ENCODE results near the gene APOL2.

- TF ChIP-seq CTCF (IDR thresholded peaks at IDR 0.05): no peak
- no peak for TF ChIP-seq POLR2A (IDR thresholded peaks at IDR 0.05)
These were observed 17.2 kb upstream of the APOL2 start for GRCh38 chr22:36256478-36256877.

All from uterus (tissue), 2 donors.